GM19328 (cell line): ENCODE measurements around the gene GATAD2B.
"Not testable (repeated sequence)": the region's sequence is repeated elsewhere in the genome, so short reads cannot be mapped to it uniquely, and the experiment has no call there.

ENCODE experiments used
- ATAC-seq: cut with Tn5 transposase; IDR thresholded peaks from one replicate; pipeline ENCODE4 v1.9.1; 2021; ENCODE audit warnings: mild to moderate bottlenecking, moderate library complexity; ENCODE audit not compliant: unreplicated experiment

Gene GATAD2B

DNA sequence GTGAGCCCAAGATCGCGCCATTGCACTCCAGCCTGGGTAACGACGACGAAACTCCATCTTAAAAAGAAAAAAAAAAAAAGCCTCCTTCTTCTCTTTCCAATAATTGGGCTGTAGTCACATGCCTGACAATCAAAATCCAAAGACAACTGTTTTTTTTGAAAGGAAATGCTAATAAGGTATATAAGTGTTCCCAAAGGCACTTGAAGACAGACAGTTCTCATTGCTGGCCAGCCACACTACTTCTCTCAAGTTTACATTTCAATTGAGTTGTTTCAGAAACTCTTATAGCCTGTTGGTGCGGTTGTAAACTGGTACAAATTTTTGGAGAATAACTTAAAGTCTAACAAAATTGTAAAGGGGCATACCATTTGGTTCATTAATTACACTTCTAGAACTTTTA lies 23.3 kb downstream of the GATAD2B start:
- no peak for ATAC-seq

DNA sequence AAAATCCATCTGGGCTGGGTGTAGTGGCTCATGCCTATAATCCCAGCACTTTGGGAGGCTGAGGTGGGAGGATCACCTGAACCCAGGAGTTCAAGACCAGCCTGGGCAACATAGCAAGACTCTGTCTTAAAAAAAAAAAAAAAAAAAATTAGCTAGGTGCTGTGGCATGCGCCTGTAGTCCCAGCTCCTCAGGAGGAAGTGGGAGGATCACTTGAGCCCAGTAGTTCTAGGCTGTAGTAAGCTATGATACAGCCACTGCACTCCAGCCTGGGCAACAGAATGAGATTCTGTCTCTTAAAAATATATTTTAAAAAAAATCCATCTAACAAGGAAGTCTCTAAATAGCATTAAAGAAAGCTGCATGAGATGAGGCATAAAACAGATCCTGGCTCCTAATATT lies 26.9 kb downstream of the GATAD2B start:
- not testable (repeated sequence) for ATAC-seq

DNA sequence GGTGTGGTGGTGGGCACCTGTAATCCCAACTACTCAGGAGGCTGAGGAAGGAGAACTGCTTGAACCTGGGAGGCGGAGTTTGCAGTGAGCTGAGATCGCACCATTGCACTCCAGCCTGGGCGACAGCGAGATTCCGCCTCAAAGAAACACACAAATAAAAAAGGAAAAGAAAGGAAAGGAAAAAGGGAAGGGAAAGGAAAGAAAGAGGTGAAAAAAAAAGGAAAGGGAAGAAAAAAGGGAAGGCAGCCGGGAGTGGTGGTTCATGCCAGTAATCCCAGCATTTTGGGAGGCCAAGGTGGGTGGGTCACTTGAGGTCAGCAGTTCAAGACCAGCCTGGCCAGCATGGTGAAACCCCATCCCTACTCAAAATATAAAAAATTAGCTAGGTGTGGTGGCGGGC lies 31.7 kb downstream of the GATAD2B start:
- ATAC-seq, result not testable (repeated sequence)

DNA sequence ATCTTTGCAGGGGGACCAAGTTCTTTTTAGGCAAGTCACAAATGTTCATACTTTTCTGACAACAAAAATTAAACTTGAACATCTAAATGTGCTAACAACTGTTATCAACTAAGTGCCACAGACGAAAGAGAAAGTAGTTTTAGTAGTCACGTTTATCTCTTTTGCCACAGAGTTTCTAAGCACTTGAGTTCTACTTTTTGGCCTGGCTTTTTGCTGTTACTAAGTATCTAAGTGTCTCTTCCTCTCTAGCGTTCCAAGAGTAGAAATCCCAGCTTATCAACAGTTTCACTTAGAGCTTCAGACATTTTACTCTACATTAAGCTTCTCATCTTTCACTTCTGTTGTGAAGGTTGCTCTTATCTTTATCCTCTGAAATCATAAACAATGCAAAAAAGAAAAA lies 34.2 kb downstream of the GATAD2B start:
- ATAC-seq, result no peak

DNA sequence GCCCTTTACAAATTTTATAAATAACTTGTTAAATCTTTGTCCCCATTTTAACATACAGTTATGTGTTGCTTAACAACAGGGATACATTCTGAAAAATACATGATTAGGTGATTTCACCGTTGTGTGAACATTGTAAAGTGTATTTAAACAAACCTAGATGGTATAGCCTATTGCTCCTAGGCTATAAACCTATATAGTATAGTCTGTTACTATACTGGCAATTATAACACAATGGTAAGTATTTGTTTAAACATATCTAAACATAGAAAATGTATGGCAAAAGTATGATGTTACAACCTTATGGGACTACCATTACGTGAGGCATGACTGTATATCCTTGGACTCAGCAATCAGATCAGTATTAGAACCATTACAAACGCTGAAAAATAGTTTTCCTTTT lies 36.6 kb downstream of the GATAD2B start:
- ATAC-seq, result no peak

DNA sequence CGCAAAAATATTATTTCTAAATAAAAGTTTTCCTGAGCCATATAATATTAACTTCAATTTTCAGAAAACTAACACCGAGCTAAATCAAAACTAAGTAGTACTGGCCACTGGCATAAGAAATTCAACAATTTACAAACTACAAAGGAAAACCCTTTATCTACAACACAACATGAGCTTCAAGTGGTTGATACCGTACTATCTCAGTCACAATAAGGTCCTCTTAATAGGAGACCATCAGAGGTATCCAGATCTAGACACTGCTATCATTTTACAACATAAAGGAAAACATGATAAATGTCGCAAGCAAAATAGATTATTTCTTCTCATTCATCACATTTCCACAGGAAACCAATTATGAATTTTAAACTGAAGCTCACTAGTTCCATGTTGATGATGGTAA lies 39.5 kb downstream of the GATAD2B start:
- ATAC-seq, result no peak

DNA sequence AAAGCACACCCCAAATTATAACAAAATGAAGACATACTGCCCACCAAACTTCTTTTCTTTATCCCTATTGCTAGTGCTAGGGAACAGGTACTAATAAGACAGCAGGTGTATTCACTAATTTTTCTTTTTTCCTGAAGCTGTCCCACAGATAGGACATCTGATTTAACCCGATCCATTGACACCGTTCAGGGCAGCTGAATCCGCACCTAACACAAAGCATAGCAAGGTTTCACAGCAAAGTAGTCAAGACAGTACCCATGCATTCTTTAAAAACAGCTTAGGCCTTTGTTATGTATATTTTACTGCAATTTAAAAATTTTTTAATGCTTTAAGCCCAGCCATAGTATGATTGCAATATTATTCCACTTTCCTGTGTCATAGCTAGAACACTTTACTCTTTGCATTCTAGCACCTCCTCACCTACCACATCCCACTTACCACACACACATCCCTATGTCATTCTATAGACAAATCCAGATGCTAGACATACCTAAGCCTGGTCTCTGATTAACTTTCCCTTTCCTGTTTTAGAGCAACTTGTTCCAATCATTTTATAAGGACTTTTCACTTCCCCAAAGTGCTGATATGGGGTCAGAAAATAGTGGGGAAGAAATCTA lies 40.4 kb downstream of the GATAD2B start:
- ATAC-seq, result no peak

DNA sequence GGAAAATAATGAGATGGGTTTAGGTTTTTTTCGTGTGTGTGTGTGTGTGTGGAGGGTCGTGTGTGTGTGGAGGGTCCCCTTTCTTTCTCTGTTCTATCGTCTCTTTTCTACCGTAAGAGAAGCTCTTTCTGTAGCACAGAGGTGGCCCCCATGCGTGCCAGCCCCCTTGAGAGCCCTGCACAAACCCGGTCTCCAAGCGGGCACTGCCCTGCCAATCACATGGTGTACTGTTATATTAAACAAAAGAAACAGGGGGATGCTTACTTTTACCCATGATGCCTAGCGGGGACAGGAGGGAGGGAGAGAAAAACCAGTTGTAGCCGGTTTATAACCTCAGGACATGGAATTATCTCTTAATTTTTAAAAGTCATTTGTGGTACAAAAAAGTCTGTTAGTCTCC lies 41.0 kb downstream of the GATAD2B start:
- ATAC-seq, result no peak

DNA sequence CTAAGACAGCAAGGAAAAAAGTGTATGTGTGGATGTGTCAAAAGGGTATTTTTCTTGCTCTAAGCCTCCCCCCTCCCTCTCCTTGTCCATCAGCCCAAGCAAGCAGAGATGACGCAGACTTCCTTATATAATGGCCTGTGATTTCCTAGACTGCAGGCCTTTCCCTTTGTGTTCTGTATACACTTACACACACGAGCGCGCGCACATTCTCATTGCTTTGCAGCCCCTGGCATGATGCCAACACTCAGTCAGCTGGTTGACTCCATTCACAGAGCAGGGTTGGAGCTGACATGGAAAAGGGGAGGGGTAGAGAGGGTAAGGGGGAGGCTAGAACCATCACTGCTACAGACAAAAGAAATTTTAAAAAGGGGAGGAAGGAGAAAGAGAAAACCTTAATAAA lies 41.8 kb downstream of the GATAD2B start:
- no peak for ATAC-seq

DNA sequence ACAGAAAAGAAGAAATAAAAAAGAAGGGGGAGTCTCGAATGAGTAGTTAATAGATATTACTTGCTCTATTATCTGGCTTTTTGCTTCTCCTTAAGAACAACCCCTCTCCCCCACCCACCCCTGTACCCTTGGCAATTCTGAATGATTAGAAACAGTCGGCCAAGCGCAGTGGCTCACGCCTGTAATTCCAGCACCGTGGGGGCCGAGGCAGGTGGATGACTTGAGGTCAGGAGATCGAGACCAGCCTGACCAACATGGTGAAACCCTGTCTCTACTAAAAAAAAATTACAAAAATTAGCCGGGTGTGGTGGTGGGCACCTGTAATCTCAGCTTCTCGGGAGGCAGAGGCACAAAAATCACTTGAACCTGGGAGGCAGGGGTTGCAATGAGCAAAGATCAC lies 42.7 kb downstream of the GATAD2B start:
- ATAC-seq, result no peak

DNA sequence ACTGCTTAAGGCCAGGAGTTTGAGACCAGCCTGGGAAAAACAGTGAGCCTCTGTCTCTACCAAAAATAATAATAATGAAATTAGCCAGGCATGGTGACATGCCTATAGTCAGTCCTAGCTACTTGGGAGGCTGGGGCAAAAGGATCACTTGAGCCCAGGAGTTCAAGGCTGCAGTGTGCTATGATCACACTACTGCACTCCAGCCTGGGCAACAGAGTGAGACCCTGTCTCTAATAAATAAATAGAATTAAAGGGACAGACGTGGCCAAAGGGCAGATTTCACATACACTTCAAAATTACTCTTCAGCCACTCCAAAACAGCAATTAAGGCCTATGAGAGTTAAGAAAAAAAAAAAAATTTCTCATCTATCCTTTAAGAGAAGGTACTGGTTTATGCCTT lies 45.7 kb downstream of the GATAD2B start:
- no peak for ATAC-seq

DNA sequence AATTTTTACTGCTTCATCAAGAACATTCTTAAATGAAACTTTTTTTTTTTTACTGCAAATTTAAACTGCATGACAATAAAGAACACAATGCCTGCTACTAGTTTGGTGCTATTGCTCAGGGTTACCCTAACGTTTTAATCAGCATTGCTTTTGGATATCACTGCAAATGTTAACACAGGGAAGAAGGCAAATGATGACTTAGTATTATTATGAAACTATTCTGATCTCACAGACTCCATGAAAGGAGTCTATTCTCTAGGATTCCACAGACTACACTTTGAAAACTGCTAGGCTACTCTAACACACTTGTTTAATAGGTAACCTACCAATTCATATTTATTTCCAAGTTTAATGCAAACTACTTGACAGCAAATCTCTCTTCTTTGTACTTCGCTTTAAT lies 49.8 kb downstream of the GATAD2B start:
- no peak for ATAC-seq

DNA sequence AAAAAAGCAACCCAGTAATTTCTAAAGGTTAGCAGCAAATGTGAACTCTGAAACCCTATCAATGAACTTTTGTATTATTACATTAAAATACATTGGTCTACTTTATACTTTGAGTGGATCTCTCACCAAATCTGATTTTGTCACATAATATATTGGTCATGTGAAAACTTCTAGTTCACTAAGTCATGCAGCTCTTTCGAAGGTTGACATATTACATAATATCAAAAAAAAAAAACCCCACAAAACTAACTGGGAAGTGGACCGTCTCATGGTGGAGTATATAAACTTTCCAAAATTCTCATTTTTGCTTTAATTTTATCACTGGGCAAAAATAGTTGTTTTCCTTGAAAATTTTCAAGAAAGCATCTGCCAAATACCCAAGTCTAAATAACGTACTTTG lies 50.4 kb downstream of the GATAD2B start:
- no peak for ATAC-seq

DNA sequence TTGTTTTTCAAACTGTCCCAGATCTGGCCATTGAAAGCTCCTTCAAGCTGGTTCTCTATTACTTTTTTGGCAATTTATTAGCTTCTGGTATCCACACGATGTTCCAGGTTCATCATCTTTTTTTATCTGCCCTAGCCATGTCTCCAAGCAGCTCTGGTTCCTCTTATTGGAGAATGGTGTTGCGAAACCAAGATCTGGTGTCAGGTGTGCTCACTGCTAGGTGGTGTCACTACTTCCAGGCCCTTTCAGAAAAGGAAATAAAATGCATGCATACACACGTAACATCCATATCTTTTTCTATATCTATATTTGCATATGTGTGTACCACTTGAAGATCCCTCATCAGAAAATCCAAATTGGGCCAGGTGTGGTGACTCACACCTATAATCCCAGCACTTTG lies 53.3 kb downstream of the GATAD2B start:
- ATAC-seq, result no peak

DNA sequence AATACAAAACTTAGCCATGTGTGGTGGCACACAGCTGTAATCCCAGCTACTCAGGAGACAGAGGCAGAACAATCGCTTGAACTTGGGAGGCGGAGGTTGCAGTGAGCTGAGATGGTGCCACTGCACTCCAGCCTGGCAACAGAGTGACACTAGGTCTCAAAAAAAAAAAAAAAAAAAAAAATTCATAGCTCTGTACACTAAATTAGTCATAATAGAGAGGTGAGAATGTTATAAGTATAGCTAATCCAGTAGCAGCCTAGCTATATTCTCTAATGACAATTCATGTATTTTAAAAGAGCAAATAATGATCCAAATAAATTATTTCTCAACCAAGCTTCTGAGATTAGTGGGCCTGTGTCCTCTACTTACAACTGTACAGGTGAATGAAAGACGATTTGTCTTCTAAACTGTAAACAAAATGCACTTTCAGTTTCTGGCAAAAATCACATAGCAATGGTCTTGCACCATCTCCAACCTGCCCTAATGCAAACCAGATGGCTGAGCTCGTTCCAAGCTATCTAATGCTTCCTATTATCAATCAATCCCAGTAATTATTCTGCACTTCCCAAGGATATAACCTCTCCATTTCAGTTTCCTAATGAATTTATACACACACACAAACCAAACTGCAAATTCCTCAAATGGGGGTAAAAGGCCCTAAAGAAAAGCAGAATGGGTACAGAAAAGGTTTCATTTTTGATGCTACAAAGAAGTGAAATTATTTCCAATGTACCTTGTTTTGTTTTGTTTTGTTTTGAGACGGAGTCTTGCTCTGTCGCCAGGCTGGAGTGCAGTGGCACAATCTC lies 56.5 kb downstream of the GATAD2B start:
- no peak for ATAC-seq

DNA sequence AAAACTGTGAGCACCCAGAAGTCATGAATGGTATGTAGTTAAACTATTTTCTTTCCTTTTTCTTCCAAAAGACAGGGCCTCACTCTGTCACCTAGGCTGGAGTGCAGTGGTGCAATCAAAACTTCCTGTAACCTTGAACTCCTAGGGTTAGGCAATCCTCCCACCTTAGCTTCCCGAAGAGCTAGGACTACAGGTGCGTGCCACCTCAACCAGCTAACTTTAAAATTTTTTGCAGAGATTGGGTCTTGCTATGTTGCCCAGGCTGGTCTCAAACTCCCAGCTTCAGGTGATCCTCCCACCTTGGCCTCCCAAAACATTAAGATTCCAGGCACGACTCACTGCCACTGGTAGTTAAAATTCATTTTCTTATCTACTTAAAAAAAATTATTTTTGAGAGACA lies 62.5 kb downstream of the GATAD2B start:
- no peak for ATAC-seq

DNA sequence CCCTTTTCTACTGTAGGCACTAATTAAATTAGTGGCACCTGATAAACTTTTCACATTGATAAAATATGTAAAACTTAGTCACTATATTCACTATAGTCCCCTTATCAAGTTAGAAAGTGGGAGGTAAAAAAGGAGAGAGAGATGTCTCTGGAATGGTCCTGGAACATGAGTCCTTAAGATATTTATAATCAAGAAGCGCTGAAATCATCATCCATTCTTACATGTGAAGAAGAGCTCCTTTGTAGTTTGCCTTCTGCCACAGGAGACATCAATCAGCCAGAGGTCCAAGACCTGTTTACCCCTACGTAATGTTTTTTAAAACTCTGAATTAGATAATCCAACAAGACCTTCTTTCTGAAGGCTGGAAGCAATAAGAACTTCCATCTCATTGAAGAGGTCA lies 65.3 kb downstream of the GATAD2B start:
- ATAC-seq, result no peak

DNA sequence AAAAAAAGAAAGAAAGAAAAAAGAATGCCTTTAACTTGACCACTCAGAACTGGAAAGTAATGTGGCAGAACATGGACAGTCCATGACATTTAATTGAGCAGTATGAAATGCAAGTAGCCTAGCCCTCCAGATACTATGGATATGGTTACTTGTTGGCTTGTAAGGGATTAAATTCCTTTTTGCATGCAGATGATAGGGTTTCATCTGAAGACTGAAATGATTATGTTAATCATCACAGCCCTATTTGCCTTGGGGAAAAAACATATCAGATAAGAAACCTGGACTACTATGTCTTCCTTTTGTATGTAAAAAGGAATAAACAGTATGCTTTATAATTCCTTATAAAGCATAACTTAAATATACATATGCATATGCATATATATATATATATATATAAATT lies 66.0 kb downstream of the GATAD2B start:
- ATAC-seq, result no peak

DNA sequence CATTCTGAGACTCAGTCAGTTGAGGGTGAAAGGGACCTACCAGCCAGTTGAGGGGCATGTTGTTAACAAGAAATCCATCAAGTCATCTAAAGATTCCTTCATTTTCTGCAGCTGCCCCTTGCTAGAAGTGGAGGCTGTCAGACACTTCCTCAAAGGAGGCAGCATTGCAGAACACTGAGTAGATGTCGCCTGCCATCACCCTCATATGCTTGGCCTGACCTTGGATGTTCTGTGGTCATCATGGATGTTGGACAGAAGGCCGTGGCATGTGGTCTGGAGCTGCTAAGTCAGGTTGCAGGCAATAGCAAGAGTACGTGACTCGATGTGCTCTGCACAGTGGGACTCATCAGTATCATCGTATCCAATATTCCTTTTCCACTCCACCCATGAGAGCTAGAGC lies 70.6 kb downstream of the GATAD2B start:
- no peak for ATAC-seq

DNA sequence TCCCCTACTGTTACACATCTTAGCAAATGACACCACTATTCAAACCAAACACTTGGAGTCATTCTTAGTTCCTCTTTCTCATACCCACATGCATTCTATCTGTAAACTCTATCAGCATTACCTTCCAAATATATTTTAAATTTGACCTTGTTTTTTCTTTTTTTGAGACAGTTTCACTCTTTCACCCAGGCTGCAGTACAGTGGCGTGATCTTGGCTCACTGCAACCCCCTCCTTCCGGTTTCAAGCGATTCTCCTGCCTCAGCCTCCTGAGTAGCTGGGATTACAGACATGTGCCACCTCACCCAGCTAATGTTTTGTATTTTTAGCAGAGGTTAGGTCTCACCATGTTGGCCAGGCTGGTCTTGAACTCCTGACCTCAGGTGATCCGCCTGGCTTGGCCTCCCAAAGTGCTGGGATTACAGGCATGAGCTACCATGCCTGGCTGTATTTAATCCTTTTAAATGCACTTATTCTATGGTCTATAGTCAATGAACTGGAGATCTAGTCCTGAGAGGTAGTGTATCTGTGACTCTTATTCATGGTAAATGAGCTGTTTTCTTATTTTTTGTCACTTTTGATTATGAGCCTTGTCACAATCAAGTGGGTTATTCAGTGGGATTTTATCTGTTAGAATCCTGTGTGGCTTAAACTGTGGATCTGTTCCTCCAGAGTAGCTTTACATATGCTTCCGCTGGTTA lies 73.1 kb downstream of the GATAD2B start:
- no peak for ATAC-seq

DNA sequence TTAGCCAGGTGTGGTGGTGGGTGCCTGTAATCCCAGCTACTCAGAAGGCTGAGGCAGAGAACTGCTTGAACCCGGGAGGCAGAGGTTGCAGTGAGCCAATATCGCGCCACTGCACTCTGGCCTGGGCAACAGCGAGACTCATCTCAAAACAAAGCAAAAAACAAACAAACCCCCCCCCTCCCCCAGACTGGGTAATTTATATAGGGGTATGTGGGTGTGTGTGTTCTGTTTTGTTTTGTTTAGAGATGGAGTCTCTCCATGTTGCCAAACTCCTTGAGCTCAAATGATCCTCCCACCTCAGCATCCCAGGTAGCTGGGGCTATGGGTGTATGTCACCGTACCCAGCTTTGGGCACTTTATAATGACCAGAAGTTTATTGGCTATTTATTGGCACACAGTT lies 74.0 kb downstream of the GATAD2B start:
- no peak for ATAC-seq

DNA sequence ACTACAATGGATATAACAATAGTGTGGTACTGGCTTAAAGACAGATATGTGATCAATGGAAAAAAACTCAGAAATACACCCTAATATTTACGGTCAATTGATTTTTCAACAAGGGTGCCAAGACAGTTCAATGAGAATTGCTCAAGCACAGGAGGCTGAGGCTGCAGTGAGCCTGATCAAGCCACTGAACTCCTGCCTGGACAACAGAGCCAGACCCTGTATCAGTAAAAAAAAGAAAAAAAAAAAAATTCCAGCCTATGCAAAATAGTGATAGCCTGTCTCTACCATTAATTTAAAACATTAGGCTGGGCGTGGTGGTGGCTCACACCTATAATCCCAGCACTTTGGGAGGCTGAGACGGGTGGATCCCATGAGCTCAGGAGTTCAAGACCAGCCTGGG lies 77.6 kb downstream of the GATAD2B start:
- ATAC-seq, result no peak
